WTC11 (cell line): ENCODE measurements around the gene PRR19.

Source experiments
- CTCF ChIP-seq: fragments of 200-600 bp; IDR thresholded peaks from 2 replicates; pipeline ENCODE4 v1.8.0; 2022; ENCODE audit warnings: antibody characterized with exemption
- ESRRA ChIP-seq: sonication (generic); formaldehyde crosslinking; IDR thresholded peaks from 2 replicates; pipeline ENCODE4 v1.8.1; 2022; ENCODE audit warnings: mild to moderate bottlenecking, missing genetic modification reagents, borderline replicate concordance
- MAX ChIP-seq: sonication (generic); formaldehyde crosslinking; IDR thresholded peaks from 2 replicates; pipeline ENCODE4 v1.8.0; 2022; ENCODE audit warnings: mild to moderate bottlenecking, missing genetic modification reagents
- NFE2L1 ChIP-seq: sonication (generic); formaldehyde crosslinking; IDR thresholded peaks from 2 replicates; pipeline ENCODE4 v1.8.1; 2023; ENCODE audit warnings: missing genetic modification reagents
- ZBTB21 ChIP-seq: sonication (generic); formaldehyde crosslinking; IDR thresholded peaks from 2 replicates; pipeline ENCODE4 v1.8.1; 2023; ENCODE audit warnings: mild to moderate bottlenecking, missing genetic modification reagents, borderline replicate concordance
- TF ChIP-seq, protein P1 (sequence below): fragments of 250-450 bp; sonication (Bioruptor Pico); IDR thresholded peaks from 2 replicates; pipeline ENCODE4 v1.9.0; 2021; ENCODE audit warnings: mild to moderate bottlenecking

DNA sequence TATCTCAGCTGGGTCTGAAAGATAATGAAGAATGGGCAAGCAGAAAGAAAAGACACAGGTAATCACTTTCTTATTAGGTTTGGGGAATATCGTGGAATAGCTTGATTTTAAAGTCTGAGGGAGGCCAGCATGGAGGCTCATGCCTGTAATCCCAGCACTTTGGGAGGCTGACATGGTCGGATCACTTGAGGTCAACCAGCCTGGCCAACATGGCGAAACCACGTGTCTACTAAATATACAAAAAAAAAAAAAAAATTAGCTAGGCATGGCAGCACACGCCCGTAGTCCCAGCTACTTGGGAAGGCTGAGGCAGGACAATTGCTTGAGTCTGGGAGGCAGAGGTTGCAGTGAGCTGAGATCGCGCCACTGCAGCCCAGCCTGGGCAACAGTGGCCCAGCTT lies 1.9 kb downstream of the PRR19 start:
- TF ChIP-seq CTCF (no peak), ZBTB21 (no peak), MAX (CRISPR knock-in tag) (no peak), ESRRA (CRISPR knock-in tag) (no peak), NFE2L1 (no peak)
- TF ChIP-seq, protein P1, sequence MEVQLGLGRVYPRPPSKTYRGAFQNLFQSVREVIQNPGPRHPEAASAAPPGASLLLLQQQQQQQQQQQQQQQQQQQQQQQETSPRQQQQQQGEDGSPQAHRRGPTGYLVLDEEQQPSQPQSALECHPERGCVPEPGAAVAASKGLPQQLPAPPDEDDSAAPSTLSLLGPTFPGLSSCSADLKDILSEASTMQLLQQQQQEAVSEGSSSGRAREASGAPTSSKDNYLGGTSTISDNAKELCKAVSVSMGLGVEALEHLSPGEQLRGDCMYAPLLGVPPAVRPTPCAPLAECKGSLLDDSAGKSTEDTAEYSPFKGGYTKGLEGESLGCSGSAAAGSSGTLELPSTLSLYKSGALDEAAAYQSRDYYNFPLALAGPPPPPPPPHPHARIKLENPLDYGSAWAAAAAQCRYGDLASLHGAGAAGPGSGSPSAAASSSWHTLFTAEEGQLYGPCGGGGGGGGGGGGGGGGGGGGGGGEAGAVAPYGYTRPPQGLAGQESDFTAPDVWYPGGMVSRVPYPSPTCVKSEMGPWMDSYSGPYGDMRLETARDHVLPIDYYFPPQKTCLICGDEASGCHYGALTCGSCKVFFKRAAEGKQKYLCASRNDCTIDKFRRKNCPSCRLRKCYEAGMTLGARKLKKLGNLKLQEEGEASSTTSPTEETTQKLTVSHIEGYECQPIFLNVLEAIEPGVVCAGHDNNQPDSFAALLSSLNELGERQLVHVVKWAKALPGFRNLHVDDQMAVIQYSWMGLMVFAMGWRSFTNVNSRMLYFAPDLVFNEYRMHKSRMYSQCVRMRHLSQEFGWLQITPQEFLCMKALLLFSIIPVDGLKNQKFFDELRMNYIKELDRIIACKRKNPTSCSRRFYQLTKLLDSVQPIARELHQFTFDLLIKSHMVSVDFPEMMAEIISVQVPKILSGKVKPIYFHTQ = no peak
